Tongue (tissue), 2 donors: ENCODE results near the gene USP36. TPM values are rescaled to one million over a fixed set of nuclear protein-coding genes. Genes with fewer than 3 reads are reported as not detected.

Experiments
- DNase-seq: peaks from one replicate; pipeline ENCODE4 v3.0.0-alpha.2; 2015
- total RNA-seq: library from RNA; depleted of rRNA; stranded (reverse); fragments of >200 nt; gene quantifications from one replicate; pipeline ENCODE4 v1.2.3, GENCODE V29; 2014

The USP36 gene
- total RNA-seq, 1 donor from 2014 or later = 47.4 TPM

- DNase-seq = no peak
Observed at GRCh38 chr17:78836420-78837021, 4.1 kb downstream of the USP36 start.

- DNase-seq = no peak
Observed at GRCh38 chr17:78834571-78834970, 6.0 kb downstream of the USP36 start.

GRCh38 chr17:78832541-78832810, 8.1 kb downstream of the USP36 start:
- no peak for DNase-seq

GRCh38 chr17:78831688-78832540, 8.7 kb downstream of the USP36 start:
- DNase-seq = no peak

GRCh38 chr17:78829477-78829876, 11.1 kb downstream of the USP36 start:
- no peak for DNase-seq

GRCh38 chr17:78828470-78829185, 12.0 kb downstream of the USP36 start:
- no peak for DNase-seq

GRCh38 chr17:78826836-78827509, 13.6 kb downstream of the USP36 start:
- no peak for DNase-seq

- DNase-seq = no peak
Observed at GRCh38 chr17:78826421-78826820, 14.2 kb downstream of the USP36 start.

- no peak for DNase-seq
Observed at GRCh38 chr17:78825696-78826095, 14.9 kb downstream of the USP36 start.

- DNase-seq = no peak
Observed at GRCh38 chr17:78824240-78824639, 16.4 kb downstream of the USP36 start.

GRCh38 chr17:78823282-78824046, 17.1 kb downstream of the USP36 start:
- no peak for DNase-seq

GRCh38 chr17:78822552-78822951, 18.1 kb downstream of the USP36 start:
- no peak for DNase-seq

GRCh38 chr17:78821961-78822360, 18.7 kb downstream of the USP36 start:
- no peak for DNase-seq

- no peak for DNase-seq
Observed at GRCh38 chr17:78820841-78821240, 19.8 kb downstream of the USP36 start.

- DNase-seq = no peak
Observed at GRCh38 chr17:78819806-78820792, 20.5 kb downstream of the USP36 start.

- DNase-seq = no peak
Observed at GRCh38 chr17:78819402-78819801, 21.2 kb downstream of the USP36 start.

- DNase-seq = no peak
Observed at GRCh38 chr17:78818932-78819331, 21.7 kb downstream of the USP36 start.

- no peak for DNase-seq
Observed at GRCh38 chr17:78818152-78818846, 22.3 kb downstream of the USP36 start.

GRCh38 chr17:78817123-78817522, 23.5 kb downstream of the USP36 start:
- no peak for DNase-seq

- no peak for DNase-seq
Observed at GRCh38 chr17:78815696-78816095, 24.9 kb downstream of the USP36 start.
